B cell (primary cell): ENCODE results near the gene EPB41. TPM values are rescaled to one million over a fixed set of nuclear protein-coding genes. Genes with fewer than 3 reads are reported as not detected.

Experiments
- ATAC-seq: fragments of 200-7000 bp; cut with Tn5 transposase; one replicate; pipeline ENCODE4 v1.10.0; 2021; ENCODE audit warnings: low read depth, mild to moderate bottlenecking, moderate number of reproducible peaks, moderate library complexity
- CTCF ChIA-PET: fragments of 350-600 bp; sonication (Branson Sonifier 250); formaldehyde crosslinking; loops from one replicate; lab custom pipeline; 2021; ENCODE audit warnings: antibody characterized with exemption, inconsistent platforms; lab: Charles Lee
- POLR2A ChIA-PET: fragments of 350-600 bp; sonication (Branson Sonifier 250); formaldehyde crosslinking; loops from one replicate; lab custom pipeline; 2021; ENCODE audit warnings: antibody characterized with exemption; lab: Charles Lee
- DNase-seq: peaks from one replicate; pipeline ENCODE4 v3.0.0; 2013
- H2AFZ ChIP-seq: 2 replicates; pipeline ENCODE4 v1.6.1; 2012; ENCODE audit warnings: mild to moderate bottlenecking, low read depth, low read length; ENCODE audit not compliant: insufficient read depth, poor library complexity, severe bottlenecking
- H3K27ac ChIP-seq, 2 donors: 1 replicate in 1 of 2; 2 replicates in 1 of 2; pipeline ENCODE4 v1.5.1; 2012 to 2013; ENCODE audit warnings: low read length in 2 of 2, mild to moderate bottlenecking in 2 of 2, moderate library complexity in 1 of 2
- H3K27me3 ChIP-seq, 4 experiments: fragments of 200-600 bp in 1 of 4; sonication (generic) in 1 of 4; replicated peaks in 1 of 4; 1 replicate in 2 of 4; 2 replicates in 2 of 4; pipeline versions ENCODE4 v1.6.1 to v1.7.0; 2013 to 2016; ENCODE audit warnings: low read length in 3 of 4, mild to moderate bottlenecking in 2 of 4, mixed read lengths in 1 of 4, moderate library complexity in 1 of 4; ENCODE audit not compliant: insufficient read depth in 4 of 4, control insufficient read depth in 3 of 4; ENCODE audit errors: control extremely low read depth in 1 of 4
- H3K36me3 ChIP-seq, 2 experiments: replicated peaks in 1 of 2; 1 replicate in 1 of 2; 2 replicates in 1 of 2; pipeline versions ENCODE4 v1.6.1 to v1.7.1; 2013; ENCODE audit warnings: low read length in 1 of 2; ENCODE audit not compliant: insufficient read depth in 2 of 2, control insufficient read depth in 1 of 2; ENCODE audit errors: control extremely low read depth in 1 of 2, extremely low read depth in 1 of 2
- H3K4me1 ChIP-seq, 2 donors: fragments of 200-600 bp in 1 of 2; sonication (generic) in 1 of 2; 1 replicate in 1 of 2; 2 replicates in 1 of 2; pipeline versions ENCODE4 v1.5.1 to v1.6.1; 2013 to 2017; ENCODE audit warnings: low read length in 2 of 2; ENCODE audit not compliant: control insufficient read depth in 2 of 2, insufficient read depth in 2 of 2
- H3K4me2 ChIP-seq: replicated peaks from 2 replicates; pipeline ENCODE3; 2012; ENCODE audit warnings: mild to moderate bottlenecking, low read depth, low read length; ENCODE audit not compliant: poor library complexity, severe bottlenecking
- H3K4me3 ChIP-seq, 5 experiments: fragments of 200-600 bp in 1 of 5; sonication (generic) in 1 of 5; 1 replicate in 3 of 5; 2 replicates in 2 of 5; pipeline versions ENCODE4 v1.5.1 to v1.7.0; 2011 to 2016; ENCODE audit warnings: low read length in 4 of 5, mild to moderate bottlenecking in 4 of 5, low read depth in 2 of 5, control low read depth in 1 of 5, moderate library complexity in 1 of 5; ENCODE audit not compliant: insufficient read depth in 1 of 5; ENCODE audit errors: control extremely low read depth in 1 of 5, extremely low read depth in 1 of 5
- H3K79me2 ChIP-seq: fragments of 200-600 bp; sonication (generic); one replicate; pipeline ENCODE4 v1.6.0; 2016; ENCODE audit warnings: low read length; ENCODE audit not compliant: control insufficient read depth, insufficient read depth
- H3K9ac ChIP-seq: fragments of 200-600 bp; sonication (generic); 2 replicates; pipeline ENCODE4 v1.6.1; 2017; ENCODE audit warnings: mild to moderate bottlenecking, low read length, moderate library complexity
- H3K9me3 ChIP-seq, 3 donors: one replicate each; pipeline versions ENCODE4 v1.6.1 to v1.7.1; 2013; ENCODE audit warnings: low read length in 2 of 3; ENCODE audit not compliant: control insufficient read depth in 2 of 3, insufficient read depth in 1 of 3; ENCODE audit errors: control extremely low read depth in 1 of 3
- H4K20me1 ChIP-seq: 2 replicates; pipeline ENCODE4 v1.6.0; 2012; ENCODE audit warnings: mild to moderate bottlenecking, low read length; ENCODE audit not compliant: insufficient read depth, control insufficient read depth, poor library complexity, severe bottlenecking
- H3K27ac Mint-ChIP-seq: one replicate; pipeline ENCODE4 v1.8.0; 2021; ENCODE audit warnings: mixed read lengths
- H3K27me3 Mint-ChIP-seq: one replicate; pipeline ENCODE4 v1.8.0; 2021; ENCODE audit warnings: mixed read lengths
- H3K4me1 Mint-ChIP-seq: one replicate; pipeline ENCODE4 v1.8.0; 2021; ENCODE audit warnings: mixed read lengths
- H3K4me3 Mint-ChIP-seq: one replicate; pipeline ENCODE4 v1.8.0; 2021; ENCODE audit warnings: mixed read lengths
- H3K9me3 Mint-ChIP-seq: one replicate; pipeline ENCODE4 v1.8.0; 2022; ENCODE audit warnings: mixed read lengths; ENCODE audit not compliant: insufficient read depth
- CTCF ChIP-seq: fragments of 200-600 bp; IDR thresholded peaks from one replicate; pipeline ENCODE4 v1.8.0; 2022; ENCODE audit warnings: antibody characterized with exemption, mild to moderate bottlenecking
- EZH2 ChIP-seq: IDR thresholded peaks from 2 replicates; pipeline ENCODE4 v1.6.1; 2012; ENCODE audit warnings: borderline replicate concordance, low read depth, mild to moderate bottlenecking, moderate library complexity, low read length; ENCODE audit not compliant: insufficient read depth, poor library complexity, severe bottlenecking
- WGBS: methylation state at CpG from one replicate; pipeline ENCODE4 v1.1.5; 2013; ENCODE audit warnings: missing lambda C conversion rate; ENCODE audit not compliant: insufficient coverage; 5-methylcytosine and 5-hydroxymethylcytosine counted together
- intact Hi-C: fragments of 100-400 bp; cut with micrococcal nuclease; formaldehyde crosslinking; loops from one replicate; pipeline ENCODE4 v1.10.0; 2022
- polyA plus RNA-seq: library from polyadenylated mRNA; depleted of rRNA; stranded (reverse); fragments of >200 nt; gene quantifications from 2 replicates; pipeline ENCODE4 v1.2.3, GENCODE V29; 2012
- total RNA-seq, 2 donors: library from RNA; stranded (reverse); fragments of 120-200 nt in 1 of 2; gene quantifications; 1 replicate in 1 of 2; 2 replicates in 1 of 2; pipeline versions ENCODE4 v1.2.3 to v1.2.4, GENCODE V29; 2013 to 2022

The EPB41 gene
- total and polyA plus RNA-seq, 2 donors (not counting 1 experiment from before 2014, with no cell fraction given): 45.8 to 186 TPM

- H3K4me3 Mint-ChIP-seq: no peak overlapping the region
- no peaks in the 10 kb centered on the region for H3K27me3 Mint-ChIP-seq
- no peaks in the 10 kb centered on the region for H3K27me3 ChIP-seq
- no peaks in the 10 kb centered on the region for H3K9me3 ChIP-seq
- DNase-seq: no peak
- no peak overlapping the region for H3K4me3 ChIP-seq
- H3K9ac ChIP-seq: no peak overlapping the region
- no peak for ATAC-seq
- no peak overlapping the region for H3K4me2 ChIP-seq
- H2AFZ ChIP-seq: no peak overlapping the region
- no CpG with 5 or more reads among the region's 1 CpG for WGBS
- CTCF ChIA-PET: no interaction called here
- H3K36me3 ChIP-seq: no peaks in the 10 kb centered on the region
- H4K20me1 ChIP-seq: peaks cover 33% of the 10 kb centered on the region
- no peak overlapping the region for H3K27ac Mint-ChIP-seq
- H3K9me3 Mint-ChIP-seq: no peaks in the 10 kb centered on the region
- H3K4me1 Mint-ChIP-seq: peaks cover 42% of the 10 kb centered on the region
- H3K27ac ChIP-seq: no peak overlapping the region
- H3K4me1 ChIP-seq: no peaks in the 10 kb centered on the region
- TF ChIP-seq EZH2: no peak
- no peak for TF ChIP-seq CTCF
- POLR2A ChIA-PET: no interaction called here
- intact Hi-C loops: no loop called here
- peaks cover 85% of the 10 kb centered on the region for H3K79me2 ChIP-seq
Measured at GRCh38 chr1:28965271-28965870, 51.0 kb downstream of the EPB41 start.

- Histone ChIP-seq H3K9ac (no peak overlapping the region), H4K20me1 (peaks cover 30% of the 10 kb centered on the region), H3K4me2 (no peak overlapping the region), H3K79me2 (peaks cover 85% of the 10 kb centered on the region), H3K36me3 (no peaks in the 10 kb centered on the region), H2AFZ (no peak overlapping the region), H3K9me3 (no peaks in the 10 kb centered on the region), H3K4me3 (no peak overlapping the region), H3K4me1 (no peaks in the 10 kb centered on the region), H3K27ac (no peak overlapping the region), H3K27me3 (no peaks in the 10 kb centered on the region)
- TF ChIP-seq EZH2: no peak
- no peak for TF ChIP-seq CTCF
- CTCF ChIA-PET: no interaction called here
- Mint-ChIP-seq H3K27ac (no peak overlapping the region), H3K4me3 (no peak overlapping the region), H3K27me3 (no peaks in the 10 kb centered on the region), H3K4me1 (peaks cover 39% of the 10 kb centered on the region), H3K9me3 (no peaks in the 10 kb centered on the region)
- DNase-seq: no peak
- ATAC-seq: no peak
- no CpG with 5 or more reads among the region's 2 CpGs for WGBS
- POLR2A ChIA-PET: no interaction called here
- intact Hi-C loops: no loop called here
Measured at GRCh38 chr1:28966617-28967016, 52.2 kb downstream of the EPB41 start.
